Inflammatory macrophage (primary cell): ENCODE measurements around the gene RPS17.
"Not testable (repeated sequence)": the region's sequence is repeated elsewhere in the genome, so short reads cannot be mapped to it uniquely, and the experiment has no call there.

Experiments
- DNase-seq, 2 donors: peaks; one replicate each; pipeline ENCODE4 v3.0.0-alpha.2; 2020 to 2022

The RPS17 gene

DNA sequence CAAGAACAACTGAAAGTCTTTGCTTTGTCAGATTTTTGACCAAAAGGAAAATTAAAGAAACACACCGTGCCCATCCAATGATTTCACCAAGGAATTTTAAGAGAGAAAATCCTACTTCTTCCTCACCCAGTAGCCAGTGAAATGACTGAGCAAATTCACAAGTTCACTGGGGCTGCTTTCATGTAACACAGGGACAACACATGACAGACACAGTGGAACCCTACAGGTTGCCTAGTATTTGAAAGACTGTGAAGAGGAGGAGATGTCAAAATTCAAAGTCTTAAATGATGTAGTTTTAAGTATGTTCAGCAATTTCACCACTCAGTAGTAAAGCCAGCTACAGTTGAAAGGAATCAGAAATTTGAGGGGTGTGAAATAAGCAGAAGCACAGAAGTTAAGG lies 33.2 kb downstream of the RPS17 start:
- DNase-seq, result not testable (repeated sequence)

DNA sequence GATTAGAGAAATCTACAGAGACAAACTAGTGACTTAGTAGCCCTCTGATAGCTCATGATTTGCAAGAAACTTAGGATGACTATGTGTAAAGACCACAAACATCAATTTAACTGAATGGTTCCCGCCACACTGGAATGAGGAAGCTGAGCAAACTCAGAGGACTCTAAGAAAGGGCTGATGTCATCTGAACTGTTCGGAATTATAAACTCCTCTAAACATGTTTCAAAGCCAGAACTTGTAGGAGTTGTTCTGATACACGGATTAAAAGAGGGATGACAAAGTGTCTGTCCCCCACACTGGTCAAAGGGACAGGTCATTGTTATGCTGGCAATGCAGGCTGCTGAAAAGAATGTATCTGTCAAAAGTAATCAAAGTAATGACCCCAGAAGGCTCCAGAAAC lies 34.4 kb downstream of the RPS17 start:
- DNase-seq, result not testable (repeated sequence)

DNA sequence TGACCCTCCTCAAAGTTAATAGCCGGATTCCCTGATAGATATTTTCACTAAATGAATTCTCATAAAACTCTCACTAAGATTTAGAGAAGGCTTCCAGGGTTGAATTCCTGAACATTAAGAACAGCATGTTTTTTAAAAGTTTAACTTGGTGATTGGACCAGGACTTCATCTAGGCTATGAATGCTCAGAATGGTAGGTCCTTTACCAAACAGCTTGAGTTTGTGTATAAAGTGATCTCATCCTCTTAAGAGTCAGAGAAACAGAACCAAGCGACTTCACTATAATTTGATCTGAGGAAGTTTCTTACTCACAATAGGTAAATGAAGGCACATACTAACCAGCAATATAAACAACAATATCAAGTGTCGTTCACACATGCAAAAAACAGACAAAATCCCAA lies 36.2 kb downstream of the RPS17 start:
- not testable (repeated sequence) for DNase-seq

DNA sequence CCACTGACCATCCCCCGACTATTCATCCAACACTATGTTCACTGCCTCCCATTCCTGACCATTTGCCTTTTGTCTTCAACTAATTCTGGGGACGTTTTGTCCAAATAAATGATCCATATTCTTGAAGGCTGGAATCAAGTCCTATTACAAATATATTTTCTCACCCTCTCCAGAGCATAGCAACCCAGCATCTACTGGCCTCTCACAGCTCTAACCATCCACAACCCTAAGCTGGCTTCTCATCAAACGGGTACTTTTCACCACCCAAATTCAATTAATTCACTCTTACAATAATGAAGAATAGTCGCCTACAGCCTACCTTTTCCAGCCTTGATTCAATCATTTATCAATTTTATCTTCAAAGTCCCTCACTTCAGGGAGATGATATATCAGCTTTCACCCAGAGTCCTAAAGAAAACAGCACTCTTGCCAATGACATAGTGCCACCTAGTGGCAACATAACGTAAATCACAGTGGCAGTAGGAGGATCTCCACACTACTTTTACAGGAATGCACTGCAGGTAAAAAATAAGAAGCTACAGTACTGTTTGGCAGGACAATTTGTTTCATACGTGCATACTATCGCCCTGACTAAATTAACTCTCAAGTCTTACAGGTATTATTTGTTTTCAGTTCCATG lies 37.4 kb downstream of the RPS17 start:
- DNase-seq, result not testable (repeated sequence)

DNA sequence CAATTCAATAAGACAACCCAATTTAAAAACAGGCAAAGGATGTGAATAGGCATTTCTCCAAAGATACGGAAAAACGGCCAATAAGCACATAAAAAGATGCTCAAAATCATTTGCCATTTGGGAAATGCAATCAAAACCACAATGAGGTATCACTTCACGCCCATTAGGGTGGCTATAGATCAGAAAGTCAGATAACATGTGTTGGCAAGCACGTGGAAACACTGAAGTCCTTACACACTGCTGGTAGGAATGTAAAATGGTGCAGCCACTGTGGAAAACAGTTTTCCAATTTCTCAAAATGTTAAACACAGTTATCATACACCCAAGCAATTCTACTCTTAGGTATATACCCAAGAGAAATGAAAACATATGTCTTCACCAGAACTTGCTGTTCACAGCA lies 39.5 kb downstream of the RPS17 start:
- not testable (repeated sequence) for DNase-seq

DNA sequence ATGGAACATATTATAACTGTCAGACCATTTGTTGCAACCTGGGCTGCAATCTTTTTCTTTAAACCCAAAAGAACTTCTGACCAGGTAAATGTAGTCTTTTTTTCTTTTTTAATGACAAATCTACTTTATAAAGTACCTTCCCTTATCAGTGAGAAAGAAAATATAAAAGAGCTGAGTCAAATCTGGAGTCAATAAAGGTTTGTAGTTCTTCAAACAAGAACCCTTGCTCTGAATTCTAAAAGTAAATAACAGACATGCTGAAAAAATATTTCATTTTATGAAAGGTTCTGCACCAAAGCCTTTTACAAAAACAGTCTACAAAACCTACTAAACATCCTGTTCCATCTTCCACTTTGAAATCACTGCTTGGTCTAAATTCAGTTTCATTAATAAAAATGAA lies 42.3 kb downstream of the RPS17 start:
- not testable (repeated sequence) for DNase-seq

DNA sequence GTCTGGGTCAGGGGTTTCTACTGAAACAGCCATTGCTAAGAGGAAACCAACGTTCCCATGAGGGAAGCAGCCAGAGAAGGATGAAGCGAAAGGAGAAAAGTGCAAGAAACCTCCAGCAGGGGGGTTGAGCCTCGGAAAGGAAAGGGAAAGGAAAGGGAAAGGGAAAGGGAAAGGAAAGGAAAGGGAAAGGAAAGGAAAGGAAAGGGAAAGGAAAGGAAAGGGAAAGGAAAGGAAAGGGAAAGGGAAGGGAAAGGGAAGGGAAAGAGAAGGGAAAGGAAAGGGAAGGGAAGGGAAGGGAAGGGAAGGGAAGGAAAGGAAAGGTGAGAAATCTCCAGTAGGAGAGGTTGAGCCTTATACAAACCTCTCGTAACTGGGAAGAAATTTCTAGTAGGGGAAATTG lies 52.0 kb downstream of the RPS17 start:
- DNase-seq, result not testable (repeated sequence)

DNA sequence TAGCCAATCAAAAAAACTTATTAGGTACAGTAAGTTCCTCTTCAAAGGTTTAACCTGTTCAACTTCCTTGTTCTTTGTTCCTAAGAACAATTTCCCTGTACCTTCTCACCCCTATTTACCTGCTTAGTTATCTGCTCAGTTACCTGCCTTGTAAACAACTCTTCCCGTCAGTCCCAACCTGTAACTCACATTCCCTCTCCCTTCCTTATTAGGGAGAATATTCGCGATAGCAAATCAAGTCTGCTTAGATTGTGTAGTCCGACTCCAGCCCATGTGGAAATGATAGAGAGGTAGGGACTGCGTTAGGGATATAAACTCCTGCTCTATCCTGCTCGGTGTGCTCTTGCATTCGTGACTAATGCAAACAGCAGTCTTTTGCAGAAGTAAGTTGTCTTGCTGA lies 53.2 kb downstream of the RPS17 start:
- DNase-seq, result not testable (repeated sequence)
